T-helper 1 cell treated with Interleukin-12 subunit alpha and Interleukin-12 subunit beta and Interleukin-4 antibody, amounts not matched to agents 30 μg/mL and 1 μg/mL, for 36 hours (primary cell): ENCODE measurements around the gene NTN1.
A peak's percentile ranks its signal among the peaks of the same experiment; 100 is the strongest.
"Not testable (repeated sequence)": the region's sequence is repeated elsewhere in the genome, so short reads cannot be mapped to it uniquely, and the experiment has no call there.

Source experiments
- H3K27ac Mint-ChIP-seq: one replicate; pipeline ENCODE4 v1.8.0; 2021; ENCODE audit warnings: mild to moderate bottlenecking, mixed read lengths
- H3K27me3 Mint-ChIP-seq: one replicate; pipeline ENCODE4 v1.8.0; 2021; ENCODE audit warnings: low read depth, mixed read lengths
- H3K36me3 Mint-ChIP-seq: one replicate; pipeline ENCODE4 v1.8.0; 2021; ENCODE audit warnings: low read depth, mixed read lengths
- H3K4me1 Mint-ChIP-seq: one replicate; pipeline ENCODE4 v1.8.0; 2021; ENCODE audit warnings: low read depth, mixed read lengths
- H3K4me3 Mint-ChIP-seq: one replicate; pipeline ENCODE4 v1.8.0; 2021; ENCODE audit warnings: mild to moderate bottlenecking, moderate library complexity, mixed read lengths
- H3K9me3 Mint-ChIP-seq: one replicate; pipeline ENCODE4 v1.8.0; 2021; ENCODE audit warnings: mixed read lengths

Gene NTN1

GRCh38 chr17:9021158-9021991 is at the start of gene NTN1:
TSS of gene NTN1 (plus strand) at chr17:9021510. CDS start at chr17:9022374, 864 bp downstream.
- peaks cover 6% of the 10 kb centered on the region for H3K4me1 Mint-ChIP-seq
- H3K4me3 Mint-ChIP-seq = peak within 1 kb of the TSS; percentile 64
- H3K27ac Mint-ChIP-seq = no peak within 1 kb of the TSS
- no peaks in the 10 kb centered on the region for H3K36me3 Mint-ChIP-seq
- no peaks in the 10 kb centered on the region for H3K9me3 Mint-ChIP-seq
- H3K27me3 Mint-ChIP-seq = peaks cover 55% of the 10 kb centered on the region

- H3K4me3 Mint-ChIP-seq = no peak overlapping the region
- peaks cover 6% of the 10 kb centered on the region for H3K4me1 Mint-ChIP-seq
- no peak overlapping the region for H3K27ac Mint-ChIP-seq
- peaks cover 7% of the 10 kb centered on the region for H3K27me3 Mint-ChIP-seq
- peaks cover 1% of the 10 kb centered on the region for H3K36me3 Mint-ChIP-seq
- H3K9me3 Mint-ChIP-seq = peaks cover 12% of the 10 kb centered on the region
These were observed 46.1 kb upstream of the NTN1 start for GRCh38 chr17:8975091-8975725.

- Mint-ChIP-seq H3K4me3 (no peak overlapping the region), H3K27me3 (peaks cover 7% of the 10 kb centered on the region), H3K9me3 (peaks cover 6% of the 10 kb centered on the region), H3K4me1 (peaks cover 6% of the 10 kb centered on the region), H3K36me3 (peaks cover 1% of the 10 kb centered on the region), H3K27ac (no peak overlapping the region)
These were observed 44.7 kb upstream of the NTN1 start for GRCh38 chr17:8976638-8977037.

GRCh38 chr17:8979715-8980114 is 41.6 kb upstream of the NTN1 start:
- Mint-ChIP-seq H3K9me3 (no peaks in the 10 kb centered on the region), H3K36me3 (no peaks in the 10 kb centered on the region), H3K27ac (no peak overlapping the region), H3K4me3 (no peak overlapping the region), H3K4me1 (peaks cover 8% of the 10 kb centered on the region), H3K27me3 (peaks cover 7% of the 10 kb centered on the region)

- Mint-ChIP-seq H3K36me3 (no peaks in the 10 kb centered on the region), H3K27me3 (peaks cover 7% of the 10 kb centered on the region)
These were observed 39.9 kb upstream of the NTN1 start for GRCh38 chr17:8981443-8981842.

GRCh38 chr17:8984225-8984624 is 37.1 kb upstream of the NTN1 start:
- H3K4me3 Mint-ChIP-seq, H3K27ac Mint-ChIP-seq, H3K36me3 Mint-ChIP-seq, H3K27me3 Mint-ChIP-seq: not testable (repeated sequence)
- Mint-ChIP-seq H3K4me1 (peaks cover 15% of the 10 kb centered on the region), H3K9me3 (peaks cover 22% of the 10 kb centered on the region)

More at GRCh38 chr17:8981443-8981842, 39.9 kb upstream of the NTN1 start:
- H3K27ac Mint-ChIP-seq = no peak overlapping the region
- no peak overlapping the region for H3K4me3 Mint-ChIP-seq
- peaks cover 16% of the 10 kb centered on the region for H3K4me1 Mint-ChIP-seq
- peaks cover 14% of the 10 kb centered on the region for H3K9me3 Mint-ChIP-seq

- no peak overlapping the region for H3K4me3 Mint-ChIP-seq
- no peak overlapping the region for H3K27ac Mint-ChIP-seq
- no peaks in the 10 kb centered on the region for H3K27me3 Mint-ChIP-seq
- H3K4me1 Mint-ChIP-seq = peaks cover 10% of the 10 kb centered on the region
- H3K9me3 Mint-ChIP-seq = peaks cover 22% of the 10 kb centered on the region
- no peaks in the 10 kb centered on the region for H3K36me3 Mint-ChIP-seq
These were observed 36.1 kb upstream of the NTN1 start for GRCh38 chr17:8985054-8985701.

GRCh38 chr17:8986295-8986694 is 35.0 kb upstream of the NTN1 start:
- no peak overlapping the region for H3K4me3 Mint-ChIP-seq
- no peaks in the 10 kb centered on the region for H3K36me3 Mint-ChIP-seq
- no peak overlapping the region for H3K27ac Mint-ChIP-seq
- no peaks in the 10 kb centered on the region for H3K27me3 Mint-ChIP-seq
- peaks cover 11% of the 10 kb centered on the region for H3K4me1 Mint-ChIP-seq
- H3K9me3 Mint-ChIP-seq = peaks cover 22% of the 10 kb centered on the region

- not testable (repeated sequence) for H3K36me3 Mint-ChIP-seq, H3K27ac Mint-ChIP-seq
- peaks cover 14% of the 10 kb centered on the region for H3K4me1 Mint-ChIP-seq
These were observed 32.9 kb upstream of the NTN1 start for GRCh38 chr17:8988263-8988935.

GRCh38 chr17:8991514-8992285 is 29.6 kb upstream of the NTN1 start:
- Mint-ChIP-seq H3K4me3 (no peak overlapping the region), H3K27me3 (no peaks in the 10 kb centered on the region), H3K36me3 (no peaks in the 10 kb centered on the region), H3K9me3 (peaks cover 7% of the 10 kb centered on the region), H3K4me1 (peaks cover 10% of the 10 kb centered on the region), H3K27ac (peak overlapping the region; percentile 52)

More at GRCh38 chr17:8988263-8988935, 32.9 kb upstream of the NTN1 start:
- not testable (repeated sequence) for H3K27me3 Mint-ChIP-seq, H3K4me3 Mint-ChIP-seq
- H3K9me3 Mint-ChIP-seq = peaks cover 22% of the 10 kb centered on the region

- Mint-ChIP-seq H3K4me1 (peaks cover 12% of the 10 kb centered on the region), H3K9me3 (no peaks in the 10 kb centered on the region), H3K27ac (no peak overlapping the region), H3K36me3 (no peaks in the 10 kb centered on the region), H3K27me3 (peaks cover 10% of the 10 kb centered on the region), H3K4me3 (no peak overlapping the region)
These were observed 27.0 kb upstream of the NTN1 start for GRCh38 chr17:8994319-8994718.

GRCh38 chr17:8995711-8996110 is 25.6 kb upstream of the NTN1 start:
- Mint-ChIP-seq H3K4me1 (peaks cover 12% of the 10 kb centered on the region), H3K27me3 (peaks cover 20% of the 10 kb centered on the region), H3K36me3 (no peaks in the 10 kb centered on the region), H3K9me3 (no peaks in the 10 kb centered on the region), H3K4me3 (no peak overlapping the region), H3K27ac (no peak overlapping the region)

- H3K27me3 Mint-ChIP-seq = peaks cover 41% of the 10 kb centered on the region
- no peaks in the 10 kb centered on the region for H3K36me3 Mint-ChIP-seq
- no peak overlapping the region for H3K27ac Mint-ChIP-seq
- no peaks in the 10 kb centered on the region for H3K9me3 Mint-ChIP-seq
- peaks cover 12% of the 10 kb centered on the region for H3K4me1 Mint-ChIP-seq
- H3K4me3 Mint-ChIP-seq = no peak overlapping the region
These were observed 23.2 kb upstream of the NTN1 start for GRCh38 chr17:8997994-8998628.
